A549 (cell line): ENCODE results near the gene TMPRSS6. TPM values are rescaled to one million over a fixed set of nuclear protein-coding genes. Genes with fewer than 3 reads are reported as not detected.

Experiments
- ATAC-seq, 2 experiments: fragments of 200-7000 bp in 1 of 2; fragments of >200 bp in 1 of 2; cut with Nextera tagmentation in 1 of 2; cut with Tn5 transposase in 1 of 2; 3 replicates each; pipeline versions ENCODE4 v1.8.0 to v1.9.1; 2018 to 2020; ENCODE audit warnings: mild to moderate bottlenecking in 1 of 2, moderate library complexity in 1 of 2
- CTCF ChIA-PET: fragments of 300-600 bp; sonication (Branson Sonifier 250); formaldehyde crosslinking; extraction: SDS; loops from one replicate; lab custom pipeline; 2021; ENCODE audit warnings: antibody characterized with exemption, inconsistent platforms; lab: Yijun Ruan, JAX
- POLR2A ChIA-PET: fragments of 350-600 bp; formaldehyde crosslinking; extraction: SDS; loops from one replicate; lab custom pipeline; 2021; ENCODE audit warnings: antibody characterized with exemption, inconsistent platforms; lab: Yijun Ruan, JAX
- DNase-seq, 2 experiments: peaks; one replicate each; pipeline versions ENCODE4 v3.0.0 to v3.0.0-alpha.2; 2011 to 2016; ENCODE audit warnings: low read depth in 1 of 2, low spot score in 1 of 2
- FAIRE-seq: peaks from 2 replicates; lab custom pipeline; 2011; peaks lifted over from hg19 to GRCh38; lab: Jason Lieb, UNC
- H3K27ac ChIP-seq, 2 experiments: fragments of >200 bp; sonication (Bioruptor Twin); formaldehyde crosslinking; 3 replicates each; pipeline ENCODE4 v1.5.1; 2016 to 2017
- H3K4me1 ChIP-seq: fragments of >200 bp; sonication (Bioruptor Twin); formaldehyde crosslinking; 3 replicates; pipeline ENCODE4 v1.6.1; 2016
- H3K4me2 ChIP-seq: fragments of >200 bp; sonication (Bioruptor Twin); formaldehyde crosslinking; 3 replicates; pipeline ENCODE4 v1.6.1; 2016
- H3K4me3 ChIP-seq: fragments of >200 bp; sonication (Bioruptor Twin); formaldehyde crosslinking; 3 replicates; pipeline ENCODE4 v1.5.1; 2016
- H3K9me3 ChIP-seq: fragments of >200 bp; sonication (Bioruptor Twin); formaldehyde crosslinking; 3 replicates; pipeline ENCODE4 v1.6.1; 2016
- CBX8 ChIP-seq: fragments of 200-600 bp; sonication (generic); IDR thresholded peaks from 2 replicates; pipeline ENCODE4 v1.6.1; 2016
- CEBPB ChIP-seq, 2 experiments: fragments of >200 bp in 1 of 2; sonication (Bioruptor Twin) in 1 of 2; formaldehyde crosslinking in 1 of 2; IDR thresholded peaks; 2 replicates each; pipeline ENCODE4 v1.6.1; 2012 to 2016
- CHD2 ChIP-seq: fragments of 150-350 bp; IDR thresholded peaks from 2 replicates; pipeline ENCODE4 v1.6.1; 2014; ENCODE audit warnings: low read length; ENCODE audit not compliant: partially characterized antibody
- CHD4 ChIP-seq: fragments of 200-600 bp; sonication (generic); IDR thresholded peaks from 2 replicates; pipeline ENCODE4 v1.6.1; 2016; ENCODE audit warnings: antibody characterized with exemption, mild to moderate bottlenecking, borderline replicate concordance
- EHF ChIP-seq: fragments of 250-450 bp; sonication (Bioruptor Pico); IDR thresholded peaks from 2 replicates; pipeline ENCODE4 v1.5.0; 2020; ENCODE audit warnings: mild to moderate bottlenecking
- ELK1 ChIP-seq: fragments of 150-350 bp; IDR thresholded peaks from 2 replicates; pipeline ENCODE4 v1.6.1; 2014; ENCODE audit warnings: low read depth, mild to moderate bottlenecking, low read length
- FOSL2 ChIP-seq, 2 experiments: fragments of 450-650 bp in 1 of 2; fragments of >200 bp in 1 of 2; sonication (Bioruptor Twin) in 1 of 2; formaldehyde crosslinking; IDR thresholded peaks; 2 replicates each; pipeline versions ENCODE4 v1.5.0 to v1.6.1; 2016 to 2020; ENCODE audit warnings: mild to moderate bottlenecking in 1 of 2, moderate library complexity in 1 of 2
- FOXS1 ChIP-seq: fragments of 250-450 bp; sonication (Bioruptor Pico); IDR thresholded peaks from 2 replicates; pipeline ENCODE4 v1.5.0; 2020; ENCODE audit warnings: mild to moderate bottlenecking, moderate library complexity
- HDAC2 ChIP-seq: fragments of 200-600 bp; sonication (generic); IDR thresholded peaks from 2 replicates; pipeline ENCODE4 v1.6.1; 2016
- HES2 ChIP-seq: fragments of >200 bp; sonication (Bioruptor Twin); formaldehyde crosslinking; IDR thresholded peaks from 2 replicates; pipeline ENCODE4 v1.6.1; 2016
- HEYL ChIP-seq: fragments of 250-450 bp; sonication (Bioruptor Pico); IDR thresholded peaks from 2 replicates; pipeline ENCODE4 v1.8.0; 2021; ENCODE audit warnings: mild to moderate bottlenecking, moderate library complexity
- HOXA7 ChIP-seq: fragments of 250-450 bp; sonication (Bioruptor Pico); IDR thresholded peaks from 2 replicates; pipeline ENCODE4 v1.5.0; 2020; ENCODE audit warnings: mild to moderate bottlenecking, moderate library complexity
- HOXB13 ChIP-seq: fragments of 250-450 bp; sonication (Bioruptor Pico); IDR thresholded peaks from 2 replicates; pipeline ENCODE4 v1.5.0; 2020; ENCODE audit warnings: low read depth, mild to moderate bottlenecking, moderate library complexity
- HOXB5 ChIP-seq: fragments of 250-450 bp; sonication (Bioruptor Pico); IDR thresholded peaks from 2 replicates; pipeline ENCODE4 v1.5.0; 2020; ENCODE audit warnings: mild to moderate bottlenecking, moderate library complexity
- JUN ChIP-seq, 2 experiments: fragments of >200 bp; sonication (Bioruptor Twin); formaldehyde crosslinking; IDR thresholded peaks; 2 replicates in 1 of 2; 3 replicates in 1 of 2; pipeline ENCODE4 v1.6.1; 2016 to 2017
- KDM1A ChIP-seq: fragments of 200-600 bp; sonication (generic); IDR thresholded peaks from 2 replicates; pipeline ENCODE4 v1.6.1; 2016; ENCODE audit warnings: low read depth, mild to moderate bottlenecking
- MYC ChIP-seq: IDR thresholded peaks from 2 replicates; pipeline ENCODE4 v1.6.1; 2012; ENCODE audit warnings: mild to moderate bottlenecking, inconsistent platforms, low read length, improper control_type of control experiment, borderline replicate concordance
- NPAS2 ChIP-seq: fragments of 250-450 bp; sonication (Bioruptor Pico); IDR thresholded peaks from 2 replicates; pipeline ENCODE4 v1.8.0; 2022; ENCODE audit warnings: mild to moderate bottlenecking, moderate library complexity, borderline replicate concordance
- NR3C1 ChIP-seq: fragments of >200 bp; sonication (Bioruptor Twin); formaldehyde crosslinking; IDR thresholded peaks from 3 replicates; pipeline ENCODE4 v1.6.1; 2017
- POLR2A ChIP-seq: IDR thresholded peaks from 2 replicates; pipeline ENCODE4 v1.6.1; 2012; ENCODE audit warnings: mild to moderate bottlenecking, low read length
- RAD21 ChIP-seq, 2 experiments: fragments of >200 bp in 1 of 2; sonication (Bioruptor Twin) in 1 of 2; formaldehyde crosslinking in 1 of 2; IDR thresholded peaks in 1 of 2; conservative IDR thresholded peaks in 1 of 2; 2 replicates in 1 of 2; 3 replicates in 1 of 2; pipeline ENCODE4 v1.6.1; 2012 to 2018; ENCODE audit warnings: inconsistent platforms in 1 of 2
- RARB ChIP-seq: fragments of 250-450 bp; sonication (Bioruptor Pico); IDR thresholded peaks from 2 replicates; pipeline ENCODE4 v1.8.0; 2021; ENCODE audit warnings: mild to moderate bottlenecking, moderate library complexity
- RCOR1 ChIP-seq: fragments of 150-350 bp; IDR thresholded peaks from 2 replicates; pipeline ENCODE4 v1.6.1; 2014; ENCODE audit warnings: antibody characterized with exemption, low read length, low read depth
- REST ChIP-seq: fragments of 200-600 bp; sonication (generic); IDR thresholded peaks from 2 replicates; pipeline ENCODE4 v1.6.1; 2016; ENCODE audit warnings: antibody characterized with exemption, mild to moderate bottlenecking, moderate library complexity
- RFX5 ChIP-seq: fragments of 450-650 bp; IDR thresholded peaks from 2 replicates; pipeline ENCODE4 v1.7.1; 2014; ENCODE audit warnings: antibody characterized with exemption, mild to moderate bottlenecking, moderate library complexity
- RNF2 ChIP-seq: fragments of 200-600 bp; sonication (generic); IDR thresholded peaks from 2 replicates; pipeline ENCODE4 v1.6.1; 2016; ENCODE audit warnings: low read depth, mild to moderate bottlenecking, antibody characterized with exemption, moderate library complexity, borderline replicate concordance
- SREBF2 ChIP-seq: fragments of 450-650 bp; IDR thresholded peaks from 2 replicates; pipeline ENCODE4 v1.6.1; 2014; ENCODE audit warnings: mild to moderate bottlenecking, moderate library complexity
- TFCP2L1 ChIP-seq: fragments of 250-450 bp; sonication (Bioruptor Pico); IDR thresholded peaks from 2 replicates; pipeline ENCODE4 v1.5.0; 2021; ENCODE audit warnings: mild to moderate bottlenecking
- TP53 ChIP-seq: fragments of 250-450 bp; sonication (Bioruptor Pico); IDR thresholded peaks from 2 replicates; pipeline ENCODE4 v1.5.0; 2021; ENCODE audit warnings: mild to moderate bottlenecking, moderate library complexity
- ZSCAN20 ChIP-seq: fragments of 250-450 bp; sonication (Bioruptor Pico); IDR thresholded peaks from 2 replicates; pipeline ENCODE4 v1.8.0; 2022; ENCODE audit warnings: mild to moderate bottlenecking, moderate library complexity
- WGBS: methylation state at CpG from one replicate; pipeline ENCODE4 v1.1.6; 2017; ENCODE audit errors: missing lambda C conversion rate; 5-methylcytosine and 5-hydroxymethylcytosine counted together
- polyA plus RNA-seq, 4 experiments: library from polyadenylated mRNA; depleted of rRNA in 3 of 4; stranded (reverse); fragments of >200 nt; fragmentation: RNase III in 1 of 4; extraction: RNeasy Plus Mini Kit Qiagen cat#74134 plus additional on column Dnase treatment in 1 of 4; gene quantifications; 2 replicates in 3 of 4; 3 replicates in 1 of 4; pipeline ENCODE4 v1.2.3, GENCODE V29; 2011 to 2017

The TMPRSS6 gene
- polyA plus RNA-seq, 2 of the 4 experiments (the other 2 are of a cell fraction): not detected

- H3K4me1 ChIP-seq: peaks cover 54% of the 10 kb centered on the region
- H3K27ac ChIP-seq: peak overlapping the region in 1 of 2 experiments; percentile 45; a peak in 1 of 6 replicates
- no peak for DNase-seq
- POLR2A ChIA-PET: interaction anchor here (0.6 kb wide), 1 partner anchor 49 kb away, joined by 3 read pairs; no protein-coding TSS in a partner anchor
- H3K9me3 ChIP-seq: no peaks in the 10 kb centered on the region
- no peak overlapping the region for H3K4me3 ChIP-seq
- CTCF ChIA-PET: interaction anchor here (1.1 to 13.1 kb wide), 3 partner anchors 13 to 243 kb away, joined by 3 to 142 read pairs (median 3); no protein-coding TSS in a partner anchor
- H3K4me2 ChIP-seq: no peak overlapping the region
- TF ChIP-seq EHF (CRISPR knock-in tag) (no peak), JUN (IDR thresholded peaks at IDR 0.05) (no peak), CHD2 (no peak), SREBF2 (no peak), CEBPB (IDR thresholded peaks at IDR 0.05) (no peak), KDM1A (no peak), HES2 (no peak), TFCP2L1 (no peak), HOXB13 (CRISPR knock-in tag) (no peak), HDAC2 (no peak), RARB (CRISPR knock-in tag) (no peak), FOSL2 (IDR thresholded peaks at IDR 0.05) (no peak), FOSL2 (CRISPR knock-in tag; IDR thresholded peaks at IDR 0.05) (no peak), POLR2A (no peak), CHD4 (no peak), RCOR1 (no peak), TP53 (CRISPR knock-in tag) (no peak), RNF2 (no peak), HOXB5 (CRISPR knock-in tag) (no peak), CBX8 (no peak), RAD21 (conservative IDR thresholded peaks at IDR 0.05 in 1 of 2, IDR thresholded peaks at IDR 0.05 in 1 of 2) (no peak)
- ATAC-seq: no peak
- WGBS: 81% methylated on average over 10 of the region's 10 CpGs
- FAIRE-seq: no peak
These were observed 83.9 kb downstream of the TMPRSS6 start for GRCh38 chr22:37025500-37026070.

- ChIA-PET POLR2A (no interaction called here), CTCF (interaction anchor here (0.5 to 13.1 kb wide), 5 partner anchors 6 to 609 kb away, joined by 3 to 142 read pairs (median 3); no protein-coding TSS in a partner anchor)
- no peak overlapping the region for H3K4me3 ChIP-seq
- no peaks in the 10 kb centered on the region for H3K9me3 ChIP-seq
- 93% methylated on average over 30 of the region's 71 CpGs for WGBS
- TF ChIP-seq HOXB13 (CRISPR knock-in tag): no peak
- no peak for TF ChIP-seq HEYL (CRISPR knock-in tag)
- no peak for TF ChIP-seq FOXS1 (CRISPR knock-in tag)
- TF ChIP-seq REST: no peak
- no peak for TF ChIP-seq ELK1
- TF ChIP-seq POLR2A: no peak
- no peak for TF ChIP-seq FOSL2 (IDR thresholded peaks at IDR 0.05)
- no peak for TF ChIP-seq FOSL2 (CRISPR knock-in tag; IDR thresholded peaks at IDR 0.05)
- TF ChIP-seq HDAC2: no peak
- no peak for TF ChIP-seq TFCP2L1
- no peak for TF ChIP-seq HOXA7 (CRISPR knock-in tag)
- no peak for TF ChIP-seq MYC
- no peak for TF ChIP-seq ZSCAN20
- no peak for TF ChIP-seq TP53 (CRISPR knock-in tag)
- no peak for TF ChIP-seq NPAS2 (CRISPR knock-in tag)
- no peak for TF ChIP-seq CBX8
- no peak for TF ChIP-seq RFX5
- TF ChIP-seq NR3C1: no peak
- peak overlapping the region in 1 of 2 experiments; percentile 99; a peak in 2 of 6 replicates for H3K27ac ChIP-seq
- FAIRE-seq: no peak
- H3K4me1 ChIP-seq: peaks cover 46% of the 10 kb centered on the region
- no peak for DNase-seq
- H3K4me2 ChIP-seq: no peak overlapping the region
- no peak for ATAC-seq
These were observed 85.0 kb downstream of the TMPRSS6 start for GRCh38 chr22:37024339-37025157.
